A673 (cell line): ENCODE data around the gene TMEM212. TPM values are rescaled to one million over a fixed set of nuclear protein-coding genes. Genes with fewer than 3 reads are reported as not detected.
A peak's percentile ranks its signal among the peaks of the same experiment; 100 is the strongest.

Experiments used
- BruUV-seq: library from RNA; stranded (reverse); fragments of 400-500 nt; replicated peaks from 2 replicates; lab custom pipeline; 2021; lab: Mats Ljungman, UMichigan
- CTCF ChIA-PET: fragments of 300-600 bp; sonication (Branson Sonifier 250); formaldehyde crosslinking; loops from one replicate; lab custom pipeline; 2022; ENCODE audit warnings: antibody characterized with exemption; lab: Charles Lee
- POLR2A ChIA-PET: fragments of 300-600 bp; sonication (Branson Sonifier 250); formaldehyde crosslinking; loops from one replicate; lab custom pipeline; 2022; ENCODE audit warnings: antibody characterized with exemption; ENCODE audit not compliant: low non-redundant PET; lab: Charles Lee
- DNase-seq: peaks from one replicate; pipeline ENCODE4 v3.0.0-alpha.2; 2015; ENCODE audit warnings: low spot score
- H3K27ac ChIP-seq: fragments of 200-600 bp; sonication (generic); 2 replicates; pipeline ENCODE4 v1.5.1; 2016; ENCODE audit warnings: mixed run types, low read depth, mild to moderate bottlenecking, mixed read lengths, antibody characterized with exemption, low read length; ENCODE audit not compliant: poor library complexity, severe bottlenecking
- H3K27me3 ChIP-seq: fragments of 200-600 bp; sonication (generic); replicated peaks from 2 replicates; pipeline ENCODE4 v1.6.1; 2017; ENCODE audit warnings: mixed run types, low read depth, mild to moderate bottlenecking, mixed read lengths, antibody characterized with exemption, low read length; ENCODE audit not compliant: insufficient read depth, poor library complexity
- H3K36me3 ChIP-seq: fragments of 200-600 bp; sonication (generic); 2 replicates; pipeline ENCODE4 v1.6.1; 2016; ENCODE audit warnings: mixed run types, mild to moderate bottlenecking, mixed read lengths, antibody characterized with exemption, low read length; ENCODE audit not compliant: insufficient read depth, poor library complexity, severe bottlenecking
- H3K4me1 ChIP-seq: fragments of 200-600 bp; sonication (generic); 2 replicates; pipeline ENCODE4 v1.6.1; 2017; ENCODE audit warnings: mixed run types, mild to moderate bottlenecking, mixed read lengths, antibody characterized with exemption, low read length; ENCODE audit not compliant: insufficient read depth, poor library complexity, severe bottlenecking
- H3K4me3 ChIP-seq: fragments of 200-600 bp; sonication (generic); 2 replicates; pipeline ENCODE4 v1.5.1; 2016; ENCODE audit warnings: low read depth, mixed run types, mild to moderate bottlenecking, mixed read lengths, low read length; ENCODE audit not compliant: poor library complexity, severe bottlenecking
- H3K9me3 ChIP-seq: fragments of 200-600 bp; sonication (generic); 2 replicates; pipeline ENCODE4 v1.6.1; 2016; ENCODE audit warnings: mixed run types, low read depth, mild to moderate bottlenecking, mixed read lengths, antibody characterized with exemption, low read length; ENCODE audit not compliant: poor library complexity, severe bottlenecking
- CTCF ChIP-seq: fragments of 300-800, 200-600 bp; sonication (generic); conservative IDR thresholded peaks from 2 replicates; pipeline ENCODE4 v1.5.1; 2017; ENCODE audit warnings: low read depth, mild to moderate bottlenecking, antibody characterized with exemption, low read length, moderate library complexity, mixed read lengths
- EZH2 ChIP-seq: fragments of 200-600 bp; sonication (generic); IDR thresholded peaks from 2 replicates; pipeline ENCODE4 v1.6.1; 2017; ENCODE audit warnings: borderline replicate concordance, low read depth, mild to moderate bottlenecking, mixed read lengths, antibody characterized with exemption, low read length; ENCODE audit not compliant: poor library complexity, severe bottlenecking
- intact Hi-C: fragments of 100-400 bp; cut with micrococcal nuclease; formaldehyde crosslinking; loops from one replicate; pipeline ENCODE4 v1.10.0; 2022; ENCODE audit not compliant: unreplicated experiment
- total RNA-seq: library from RNA; stranded (reverse); gene quantifications from 2 replicates; pipeline ENCODE4 v1.2.3, GENCODE V29; 2021

TMEM212 gene
- total RNA-seq, 1 experiment from 2014 or later: not detected

- CTCF ChIA-PET: no interaction called here
- no TSS peak for BruUV-seq
- H3K27ac ChIP-seq: peak overlapping the region; percentile 74
Measured at GRCh38 chr3:171874879-171875278, 31.7 kb downstream of the TMEM212 start.

GRCh38 chr3:171875923-171876412 is 32.8 kb downstream of the TMEM212 start:
- H3K9me3 ChIP-seq: no peaks in the 10 kb centered on the region
- H3K4me1 ChIP-seq: peaks cover 36% of the 10 kb centered on the region
- no peak for DNase-seq
- TF ChIP-seq CTCF (no peak), EZH2 (no peak)
- intact Hi-C loops: no loop called here
- no peaks in the 10 kb centered on the region for H3K36me3 ChIP-seq
- ChIA-PET POLR2A (no interaction called here), CTCF (no interaction called here)
- no TSS peak for BruUV-seq
- no peak overlapping the region for H3K27ac ChIP-seq
- H3K27me3 ChIP-seq: no peaks in the 10 kb centered on the region
- H3K4me3 ChIP-seq: no peak overlapping the region

More at GRCh38 chr3:171874879-171875278, 31.7 kb downstream of the TMEM212 start:
- Histone ChIP-seq H3K4me1 (peaks cover 34% of the 10 kb centered on the region), H3K9me3 (no peaks in the 10 kb centered on the region), H3K36me3 (no peaks in the 10 kb centered on the region), H3K27me3 (no peaks in the 10 kb centered on the region), H3K4me3 (no peak overlapping the region)
- peak; percentile 33 for DNase-seq
- no peak for TF ChIP-seq EZH2
- no peak for TF ChIP-seq CTCF
- POLR2A ChIA-PET: interaction anchor here (0.6 kb wide), 1 partner anchor 288 kb away, joined by 3 read pairs; no protein-coding TSS in a partner anchor
- intact Hi-C loops: loop anchor here (5.0 kb wide), 1 partner anchor 267 kb away; no protein-coding TSS in a partner anchor

GRCh38 chr3:171876680-171877147 is 33.6 kb downstream of the TMEM212 start:
- Histone ChIP-seq H3K36me3 (no peaks in the 10 kb centered on the region), H3K27me3 (no peaks in the 10 kb centered on the region), H3K4me1 (peaks cover 37% of the 10 kb centered on the region), H3K4me3 (no peak overlapping the region), H3K27ac (no peak overlapping the region), H3K9me3 (no peaks in the 10 kb centered on the region)
- intact Hi-C loops: no loop called here
- BruUV-seq: no TSS peak
- ChIA-PET CTCF (interaction anchor here (0.7 kb wide), 1 partner anchor 25 kb away, joined by 3 read pairs; no protein-coding TSS in a partner anchor), POLR2A (no interaction called here)
- no peak for TF ChIP-seq CTCF
- no peak for TF ChIP-seq EZH2
- DNase-seq: peak; percentile 34
